Measurements from ENCODE around the gene DACH1. TPM values are rescaled to one million over a fixed set of nuclear protein-coding genes. Genes with fewer than 3 reads are reported as not detected.

DACH1 gene
- total RNA-seq, 1 donor from 2014 or later, result not detected

DNA sequence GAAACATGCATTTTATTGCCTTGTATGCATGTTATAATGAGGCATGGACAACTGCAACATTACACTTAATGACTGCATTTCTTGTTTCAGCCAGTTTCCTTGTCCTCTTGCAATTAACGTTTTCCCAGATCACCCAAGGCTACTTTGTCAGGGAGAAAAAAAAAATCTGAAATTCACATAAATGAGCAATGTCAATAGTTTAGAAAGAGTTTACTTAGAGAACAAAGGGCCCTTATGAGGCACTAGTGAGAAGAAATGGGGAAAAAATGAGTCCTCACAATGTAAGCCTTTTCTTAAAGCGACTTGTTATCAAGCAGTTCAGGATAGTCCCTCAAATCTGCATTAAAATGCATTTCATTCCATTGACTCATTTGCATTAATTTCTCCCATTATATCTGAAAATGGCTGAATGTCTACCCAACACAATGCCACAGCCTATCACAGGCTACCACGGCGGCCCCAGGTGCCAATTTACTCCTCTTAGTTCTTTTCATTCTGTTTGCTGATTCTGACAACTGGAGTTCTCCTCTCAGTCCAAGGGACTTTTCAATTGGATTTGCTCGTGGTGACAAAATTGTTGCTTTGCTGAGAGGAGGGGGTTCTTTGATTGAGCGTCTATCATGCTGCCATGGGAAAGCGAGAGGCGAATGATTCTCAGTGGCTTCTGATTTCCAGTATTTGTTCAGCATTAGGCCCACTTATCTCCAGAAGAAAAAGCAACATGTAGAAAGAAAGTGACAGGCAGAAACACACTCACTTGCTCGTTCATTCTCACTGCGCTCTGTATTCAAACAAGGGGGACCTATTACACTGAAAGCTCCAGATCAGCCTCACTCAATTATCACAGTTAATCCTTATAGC, 107.1 kb downstream of the DACH1 start:
- no peaks in the 10 kb centered on the region for H3K36me3 Mint-ChIP-seq (ENCODE audit: low read depth)
- no peaks in the 10 kb centered on the region for H3K27me3 Mint-ChIP-seq
- ChIA-PET POLR2A (no interaction called here), CTCF (no interaction called here)
- intact Hi-C loops (cut with micrococcal nuclease), result no loop called here
- TF ChIP-seq, protein P1, sequence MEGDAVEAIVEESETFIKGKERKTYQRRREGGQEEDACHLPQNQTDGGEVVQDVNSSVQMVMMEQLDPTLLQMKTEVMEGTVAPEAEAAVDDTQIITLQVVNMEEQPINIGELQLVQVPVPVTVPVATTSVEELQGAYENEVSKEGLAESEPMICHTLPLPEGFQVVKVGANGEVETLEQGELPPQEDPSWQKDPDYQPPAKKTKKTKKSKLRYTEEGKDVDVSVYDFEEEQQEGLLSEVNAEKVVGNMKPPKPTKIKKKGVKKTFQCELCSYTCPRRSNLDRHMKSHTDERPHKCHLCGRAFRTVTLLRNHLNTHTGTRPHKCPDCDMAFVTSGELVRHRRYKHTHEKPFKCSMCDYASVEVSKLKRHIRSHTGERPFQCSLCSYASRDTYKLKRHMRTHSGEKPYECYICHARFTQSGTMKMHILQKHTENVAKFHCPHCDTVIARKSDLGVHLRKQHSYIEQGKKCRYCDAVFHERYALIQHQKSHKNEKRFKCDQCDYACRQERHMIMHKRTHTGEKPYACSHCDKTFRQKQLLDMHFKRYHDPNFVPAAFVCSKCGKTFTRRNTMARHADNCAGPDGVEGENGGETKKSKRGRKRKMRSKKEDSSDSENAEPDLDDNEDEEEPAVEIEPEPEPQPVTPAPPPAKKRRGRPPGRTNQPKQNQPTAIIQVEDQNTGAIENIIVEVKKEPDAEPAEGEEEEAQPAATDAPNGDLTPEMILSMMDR (IDR thresholded peaks at IDR 0.05), result no peak
- H3K9me3 Mint-ChIP-seq, result peaks cover 2% of the 10 kb centered on the region
- H3K4me1 Mint-ChIP-seq, result no peaks in the 10 kb centered on the region
- H3K4me3 Mint-ChIP-seq, result no peak overlapping the region
- no peak overlapping the region for H3K27ac Mint-ChIP-seq
- no peak for DNase-seq
- no peak for ATAC-seq (ENCODE audit: low read depth)

DNA sequence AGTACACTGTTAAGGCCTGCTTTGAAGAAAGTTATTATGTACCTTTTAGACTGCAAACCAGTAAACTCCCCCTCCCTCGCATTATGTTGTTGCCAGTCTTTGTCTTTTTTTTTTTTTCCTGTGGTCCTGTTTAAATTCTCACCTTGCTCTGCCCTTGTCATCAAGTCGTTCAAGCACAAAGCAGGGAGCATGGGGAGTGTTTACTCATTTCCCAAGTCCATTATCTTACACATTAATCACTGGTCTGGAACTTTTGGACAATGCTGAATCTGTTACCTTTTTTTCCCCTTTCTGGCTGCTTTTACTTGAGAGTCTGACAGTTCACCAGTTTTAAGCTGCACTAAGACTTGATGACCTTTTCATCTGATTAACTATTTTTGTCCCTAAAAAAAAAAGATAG, 108.2 kb downstream of the DACH1 start:
- ChIA-PET CTCF (no interaction called here), POLR2A (no interaction called here)
- Mint-ChIP-seq H3K9me3 (peaks cover 2% of the 10 kb centered on the region), H3K4me3 (no peak overlapping the region), H3K4me1 (no peaks in the 10 kb centered on the region), H3K36me3 (ENCODE audit: low read depth) (no peaks in the 10 kb centered on the region), H3K27ac (no peak overlapping the region), H3K27me3 (no peaks in the 10 kb centered on the region)
- no peak for ATAC-seq (ENCODE audit: low read depth)
- no peak for DNase-seq
- intact Hi-C loops (cut with micrococcal nuclease), result no loop called here
- TF ChIP-seq, protein P1 (IDR thresholded peaks at IDR 0.05), result no peak

DNA sequence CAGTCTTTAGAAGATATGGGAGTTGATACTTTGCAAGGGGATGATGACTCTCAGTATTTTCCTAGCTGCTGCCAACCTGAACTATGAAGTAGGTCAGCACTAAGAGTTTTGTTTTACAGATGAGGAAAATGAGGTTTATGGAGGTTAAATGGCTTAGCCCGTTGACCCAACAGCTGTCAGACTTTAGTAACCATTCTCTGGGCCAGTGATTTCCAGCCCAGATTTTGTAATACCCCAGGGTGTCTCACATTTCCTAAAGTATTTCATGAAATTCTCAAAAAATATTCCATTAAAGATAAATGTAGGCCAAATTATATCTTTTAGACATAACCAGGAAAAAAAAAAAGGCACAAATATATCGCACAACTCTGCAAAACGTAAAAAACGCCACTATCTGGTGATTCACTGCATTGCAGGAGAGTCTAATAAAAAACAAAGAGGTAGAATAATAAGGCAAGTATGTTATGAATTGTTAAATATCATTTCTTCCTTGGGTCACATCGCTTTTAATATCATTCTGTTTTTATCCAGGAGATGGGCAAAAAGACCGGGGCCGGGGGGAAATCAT, 112.5 kb downstream of the DACH1 start:
- no peak for ATAC-seq (ENCODE audit: low read depth)
- Mint-ChIP-seq H3K9me3 (no peaks in the 10 kb centered on the region), H3K4me3 (no peak overlapping the region), H3K36me3 (ENCODE audit: low read depth) (no peaks in the 10 kb centered on the region), H3K27me3 (no peaks in the 10 kb centered on the region), H3K27ac (no peak overlapping the region), H3K4me1 (no peaks in the 10 kb centered on the region)
- POLR2A ChIA-PET, result no interaction called here
- no peak for DNase-seq
- intact Hi-C loops (cut with micrococcal nuclease), result no loop called here
- TF ChIP-seq, protein P1 (IDR thresholded peaks at IDR 0.05), result no peak
- CTCF ChIA-PET, result no interaction called here

DNA sequence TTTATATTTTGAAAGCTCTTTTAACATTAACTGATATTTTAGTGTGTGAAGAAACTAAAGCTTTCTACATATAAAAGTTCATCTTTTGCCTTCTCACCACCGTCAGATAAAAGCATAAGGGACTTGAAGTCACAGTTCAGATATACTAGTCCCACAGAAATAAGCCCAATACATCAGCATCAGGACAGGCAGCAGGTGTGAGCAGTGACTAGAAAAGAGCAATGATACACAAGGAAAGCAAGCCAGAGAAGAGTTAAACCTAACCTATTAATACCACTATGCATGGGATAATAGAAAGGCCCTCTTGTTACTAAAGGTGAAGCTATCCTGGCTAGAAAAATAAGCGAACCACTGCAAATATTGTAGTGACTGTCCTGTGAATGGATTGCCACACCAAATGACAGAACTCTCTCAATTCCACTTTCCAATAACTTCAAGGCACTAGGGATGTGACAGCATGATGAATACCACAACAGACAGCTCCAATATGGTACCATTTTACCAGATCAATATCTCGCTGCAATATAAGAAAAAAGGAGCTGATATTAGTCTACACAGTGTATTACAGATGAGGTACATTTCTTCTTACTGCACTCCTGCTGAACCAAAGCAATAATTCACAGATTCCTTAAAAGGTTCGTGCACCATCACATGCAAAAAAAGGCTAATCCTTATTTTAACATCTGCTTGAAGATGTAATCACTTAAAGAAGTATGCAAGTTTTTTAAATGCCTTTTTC, 114.1 kb downstream of the DACH1 start:
- Mint-ChIP-seq H3K27me3 (no peaks in the 10 kb centered on the region), H3K4me3 (no peak overlapping the region), H3K9me3 (no peaks in the 10 kb centered on the region), H3K36me3 (ENCODE audit: low read depth) (no peaks in the 10 kb centered on the region), H3K27ac (no peak overlapping the region), H3K4me1 (no peaks in the 10 kb centered on the region)
- DNase-seq, result no peak
- no peak for ATAC-seq (ENCODE audit: low read depth)
- TF ChIP-seq, protein P1 (IDR thresholded peaks at IDR 0.05), result no peak
- ChIA-PET POLR2A (no interaction called here), CTCF (no interaction called here)
- intact Hi-C loops (cut with micrococcal nuclease), result no loop called here

DNA sequence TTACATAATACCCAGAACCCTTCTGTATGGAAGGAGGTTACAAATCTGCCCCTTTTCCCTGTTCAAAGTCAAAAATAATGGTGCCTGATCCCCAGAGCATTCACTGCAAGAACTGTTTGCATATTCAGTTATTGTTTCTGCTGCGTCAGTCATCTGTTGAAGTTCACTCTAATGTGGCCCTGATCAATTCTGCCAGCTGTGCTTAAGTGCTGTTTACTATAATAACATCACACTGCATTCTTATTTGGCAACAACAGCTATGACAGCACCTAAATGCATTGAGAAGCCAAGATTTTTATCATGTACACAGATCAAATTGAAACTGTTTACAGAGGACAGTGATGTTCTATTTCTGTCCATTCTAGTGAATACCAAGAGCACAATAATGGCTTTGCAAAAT, 115.9 kb downstream of the DACH1 start:
- H3K4me1 Mint-ChIP-seq, result no peaks in the 10 kb centered on the region
- no peak overlapping the region for H3K27ac Mint-ChIP-seq
- POLR2A ChIA-PET, result no interaction called here
- H3K36me3 Mint-ChIP-seq (ENCODE audit: low read depth), result no peaks in the 10 kb centered on the region
- CTCF ChIA-PET, result no interaction called here
- H3K27me3 Mint-ChIP-seq, result no peaks in the 10 kb centered on the region
- no peaks in the 10 kb centered on the region for H3K9me3 Mint-ChIP-seq
- intact Hi-C loops (cut with micrococcal nuclease), result no loop called here
- no peak for ATAC-seq (ENCODE audit: low read depth)
- no peak overlapping the region for H3K4me3 Mint-ChIP-seq
- DNase-seq, result no peak
- TF ChIP-seq, protein P1 (IDR thresholded peaks at IDR 0.05), result no peak
